ENCODE data around the gene C11orf86. TPM values are rescaled to one million over a fixed set of nuclear protein-coding genes. Genes with fewer than 3 reads are reported as not detected.
A peak's percentile ranks its signal among the peaks of the same experiment; 100 is the strongest.

C11orf86 gene
- total and polyA plus RNA-seq, 10 of the 15 experiments (the other 5 are each of a cell fraction or from before 2014, with no cell fraction given), result not detected

DNA sequence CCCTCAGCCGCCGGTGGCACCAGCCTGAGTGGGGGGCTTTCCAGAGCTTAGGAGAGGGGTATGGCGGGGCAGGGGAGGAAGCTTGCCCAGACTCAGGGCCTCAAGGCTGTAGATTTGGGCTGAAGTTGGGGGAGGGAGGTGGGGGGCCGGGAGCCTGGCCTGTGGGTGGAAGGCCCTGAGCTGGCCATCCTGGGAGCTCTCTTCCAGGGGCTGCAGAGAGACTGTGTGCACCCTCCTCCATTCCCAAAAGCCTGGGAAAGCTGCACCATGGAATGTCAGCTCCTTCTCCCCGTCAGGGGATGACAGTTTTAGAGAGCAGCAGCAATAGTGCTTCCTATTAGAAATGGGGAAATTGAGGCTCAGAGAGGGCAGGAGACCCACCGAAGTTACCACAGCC is 48.9 kb downstream of the C11orf86 start (continued):
- TF ChIP-seq NFYB (IDR thresholded peaks at IDR 0.05; ENCODE audit: insufficient read depth, low read depth, low read length) (no peak), SIX5 (IDR thresholded peaks at IDR 0.05; ENCODE audit: low read depth, low read length, severe bottlenecking) (no peak), WRNIP1 (IDR thresholded peaks at IDR 0.05; ENCODE audit: borderline replicate concordance, low read depth, low read length) (no peak)
- TF ChIP-seq, protein P1, sequence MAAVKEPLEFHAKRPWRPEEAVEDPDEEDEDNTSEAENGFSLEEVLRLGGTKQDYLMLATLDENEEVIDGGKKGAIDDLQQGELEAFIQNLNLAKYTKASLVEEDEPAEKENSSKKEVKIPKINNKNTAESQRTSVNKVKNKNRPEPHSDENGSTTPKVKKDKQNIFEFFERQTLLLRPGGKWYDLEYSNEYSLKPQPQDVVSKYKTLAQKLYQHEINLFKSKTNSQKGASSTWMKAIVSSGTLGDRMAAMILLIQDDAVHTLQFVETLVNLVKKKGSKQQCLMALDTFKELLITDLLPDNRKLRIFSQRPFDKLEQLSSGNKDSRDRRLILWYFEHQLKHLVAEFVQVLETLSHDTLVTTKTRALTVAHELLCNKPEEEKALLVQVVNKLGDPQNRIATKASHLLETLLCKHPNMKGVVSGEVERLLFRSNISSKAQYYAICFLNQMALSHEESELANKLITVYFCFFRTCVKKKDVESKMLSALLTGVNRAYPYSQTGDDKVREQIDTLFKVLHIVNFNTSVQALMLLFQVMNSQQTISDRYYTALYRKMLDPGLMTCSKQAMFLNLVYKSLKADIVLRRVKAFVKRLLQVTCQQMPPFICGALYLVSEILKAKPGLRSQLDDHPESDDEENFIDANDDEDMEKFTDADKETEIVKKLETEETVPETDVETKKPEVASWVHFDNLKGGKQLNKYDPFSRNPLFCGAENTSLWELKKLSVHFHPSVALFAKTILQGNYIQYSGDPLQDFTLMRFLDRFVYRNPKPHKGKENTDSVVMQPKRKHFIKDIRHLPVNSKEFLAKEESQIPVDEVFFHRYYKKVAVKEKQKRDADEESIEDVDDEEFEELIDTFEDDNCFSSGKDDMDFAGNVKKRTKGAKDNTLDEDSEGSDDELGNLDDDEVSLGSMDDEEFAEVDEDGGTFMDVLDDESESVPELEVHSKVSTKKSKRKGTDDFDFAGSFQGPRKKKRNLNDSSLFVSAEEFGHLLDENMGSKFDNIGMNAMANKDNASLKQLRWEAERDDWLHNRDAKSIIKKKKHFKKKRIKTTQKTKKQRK (IDR thresholded peaks at IDR 0.05; ENCODE audit: low read depth, low read length), result no peak

DNA sequence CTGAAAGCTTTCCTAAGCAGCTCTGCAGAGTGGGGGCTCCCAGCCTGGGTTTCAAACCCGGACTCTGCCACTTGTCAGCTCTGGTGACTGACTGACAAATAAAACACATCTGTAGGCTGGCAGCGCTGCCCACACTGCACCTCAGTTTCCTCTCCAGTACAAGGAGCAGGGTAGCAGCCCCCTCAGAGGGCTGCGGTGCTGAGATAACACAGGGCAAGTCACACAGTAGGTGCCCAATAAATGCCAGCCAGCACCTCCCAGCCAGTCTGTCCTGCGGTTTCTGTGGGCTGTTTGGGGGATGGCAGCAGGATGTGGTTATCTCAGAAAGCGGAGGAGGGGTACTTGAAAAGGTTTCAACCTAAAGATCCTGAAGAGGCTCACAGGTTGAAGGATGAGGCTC is 49.3 kb downstream of the C11orf86 start:
- no peak overlapping the region for H2AFZ ChIP-seq (ENCODE audit: control insufficient read depth, low read depth, low read length)
- ChIA-PET POLR2A (no interaction called here), RAD21 (ENCODE audit: unreplicated experiment) (no interaction called here), SMC1A (ENCODE audit: uncharacterized antibody, unreplicated experiment) (no interaction called here), CTCF (interaction anchor here (0.5 kb wide), 1 partner anchor 489 kb away, joined by 3 read pairs; no protein-coding TSS in a partner anchor)
- 0% methylated on average over 5 of the region's 5 CpGs for WGBS (ENCODE audit: insufficient coverage, insufficient replicate concordance, low lambda C conversion rate, missing lambda C conversion rate)
- peaks cover 0 to 8% of the 10 kb centered on the region in 2 experiments; a peak in 3 of 4 replicates for H3K27me3 ChIP-seq (replicated peaks in 1 of 2; ENCODE audit: control insufficient read depth in 2 of 2, insufficient read depth in 2 of 2, low read length in 1 of 2)
- H3K36me3 ChIP-seq (ENCODE audit: control insufficient read depth in 2 of 2, insufficient read depth in 2 of 2, low read length in 1 of 2), result no peaks in the 10 kb centered on the region
- FAIRE-seq, result no peak
- H3K9me3 ChIP-seq (replicated peaks; ENCODE audit: control insufficient read depth, insufficient read depth, low read length), result no peaks in the 10 kb centered on the region; the same call in 2 of the 3 replicates
- H3K27ac ChIP-seq (ENCODE audit: control insufficient read depth, insufficient read depth), result no peak overlapping the region
- H3K79me2 ChIP-seq (ENCODE audit: control insufficient read depth, insufficient read depth, low read length), result no peaks in the 10 kb centered on the region
- H3K4me3 ChIP-seq, result no peak overlapping the region
- in situ Hi-C loops (cut with MboI), result no loop called here
- H4K20me1 ChIP-seq (ENCODE audit: control insufficient read depth, insufficient read depth), result no peaks in the 10 kb centered on the region
- ATAC-seq, result no peak; the same call in 2 of the 3 replicates
- no TSS peak for BruUV-seq (replicated peaks)
- H3K4me1 ChIP-seq (ENCODE audit: control insufficient read depth, insufficient read depth, low read length), result peaks cover 42% of the 10 kb centered on the region
- DNase-seq (ENCODE audit: low read depth, low spot score), result no peak
- peak overlapping the region; percentile 21; the same call in 1 of the 2 replicates for H3K4me2 ChIP-seq (ENCODE audit: control insufficient read depth, insufficient read depth)
- intact Hi-C loops (cut with micrococcal nuclease; ENCODE audit: unreplicated experiment), result no loop called here
- no peak overlapping the region for H3K9ac ChIP-seq (ENCODE audit: control insufficient read depth, insufficient read depth, low read length)
- TF ChIP-seq IKZF2 (IDR thresholded peaks at IDR 0.05) (no peak), FOS (IDR thresholded peaks at IDR 0.05; ENCODE audit: borderline replicate concordance, extremely low read depth, insufficient read length) (no peak), ASH2L (IDR thresholded peaks at IDR 0.05; ENCODE audit: borderline replicate concordance, low read depth) (no peak), TCF12 (IDR thresholded peaks at IDR 0.05; ENCODE audit: low read depth, low read length) (no peak), DPF2 (IDR thresholded peaks at IDR 0.05) (0 out of 2 replicates have a peak, but pooled peaks have one; percentile 33), CREM (IDR thresholded peaks at IDR 0.05; ENCODE audit: low read depth) (no peak), EGR1 (IDR thresholded peaks at IDR 0.05; ENCODE audit: borderline replicate concordance in 1 of 2, low read depth in 2 of 2, low read length in 2 of 2) (0 out of 3 replicates have a peak, but pooled peaks of 1 of the 2 experiments have one; percentile 17), RFX5 (IDR thresholded peaks at IDR 0.05; ENCODE audit: low read depth, low read length) (no peak)
- TF ChIP-seq, protein P2, sequence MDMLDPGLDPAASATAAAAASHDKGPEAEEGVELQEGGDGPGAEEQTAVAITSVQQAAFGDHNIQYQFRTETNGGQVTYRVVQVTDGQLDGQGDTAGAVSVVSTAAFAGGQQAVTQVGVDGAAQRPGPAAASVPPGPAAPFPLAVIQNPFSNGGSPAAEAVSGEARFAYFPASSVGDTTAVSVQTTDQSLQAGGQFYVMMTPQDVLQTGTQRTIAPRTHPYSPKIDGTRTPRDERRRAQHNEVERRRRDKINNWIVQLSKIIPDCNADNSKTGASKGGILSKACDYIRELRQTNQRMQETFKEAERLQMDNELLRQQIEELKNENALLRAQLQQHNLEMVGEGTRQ (IDR thresholded peaks at IDR 0.05; ENCODE audit: borderline replicate concordance, low read depth, low read length), result no peak
- TF ChIP-seq, protein P1 (IDR thresholded peaks at IDR 0.05; ENCODE audit: low read depth, low read length), result no peak
- TF ChIP-seq, protein P3, sequence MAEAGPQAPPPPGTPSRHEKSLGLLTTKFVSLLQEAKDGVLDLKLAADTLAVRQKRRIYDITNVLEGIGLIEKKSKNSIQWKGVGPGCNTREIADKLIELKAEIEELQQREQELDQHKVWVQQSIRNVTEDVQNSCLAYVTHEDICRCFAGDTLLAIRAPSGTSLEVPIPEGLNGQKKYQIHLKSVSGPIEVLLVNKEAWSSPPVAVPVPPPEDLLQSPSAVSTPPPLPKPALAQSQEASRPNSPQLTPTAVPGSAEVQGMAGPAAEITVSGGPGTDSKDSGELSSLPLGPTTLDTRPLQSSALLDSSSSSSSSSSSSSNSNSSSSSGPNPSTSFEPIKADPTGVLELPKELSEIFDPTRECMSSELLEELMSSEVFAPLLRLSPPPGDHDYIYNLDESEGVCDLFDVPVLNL (IDR thresholded peaks at IDR 0.05; ENCODE audit: low read depth, low read length), result no peak
